ENCODE data around the gene ACSM6.

GRCh38 chr10:95247881-95248583 lies 54.0 kb downstream of the ACSM6 start:
- TF ChIP-seq CTCF (optimal IDR thresholded peaks at IDR 0.05 in 1 of 3, IDR thresholded peaks at IDR 0.05 in 1 of 3, conservative IDR thresholded peaks at IDR 0.05 in 1 of 3; ENCODE audit: extremely low read depth in 1 of 3, insufficient read depth in 2 of 3, low read length in 3 of 3) (no peak), EZH2 (IDR thresholded peaks at IDR 0.05; ENCODE audit: low read length) (no peak)
